HG03135 (cell line): Measurements from ENCODE around the gene C4orf50.
"Not testable (repeated sequence)": the region's sequence is repeated elsewhere in the genome, so short reads cannot be mapped to it uniquely, and the experiment has no call there.

Experiments
- ATAC-seq: cut with Tn5 transposase; IDR thresholded peaks from one replicate; pipeline ENCODE4 v1.9.1; 2021; ENCODE audit warnings: mild to moderate bottlenecking, moderate library complexity; ENCODE audit not compliant: unreplicated experiment

C4orf50 gene

GRCh38 chr4:5995901-5996623, 22.2 kb downstream of the C4orf50 start:
- ATAC-seq, result no peak

- no peak for ATAC-seq
Measured at GRCh38 chr4:5993876-5994811, 24.1 kb downstream of the C4orf50 start.

- ATAC-seq, result not testable (repeated sequence)
Measured at GRCh38 chr4:5993346-5993745, 24.9 kb downstream of the C4orf50 start.

GRCh38 chr4:5992828-5993321, 25.4 kb downstream of the C4orf50 start:
- ATAC-seq, result no peak

- no peak for ATAC-seq
Measured at GRCh38 chr4:5992171-5992827, 25.9 kb downstream of the C4orf50 start.

GRCh38 chr4:5991405-5991804, 26.8 kb downstream of the C4orf50 start:
- ATAC-seq, result no peak

GRCh38 chr4:5990446-5991160, 27.6 kb downstream of the C4orf50 start:
- no peak for ATAC-seq

- no peak for ATAC-seq
Measured at GRCh38 chr4:5989236-5990225, 28.7 kb downstream of the C4orf50 start.

GRCh38 chr4:5988086-5988845, 30.0 kb downstream of the C4orf50 start:
- no peak for ATAC-seq

- no peak for ATAC-seq
Measured at GRCh38 chr4:5984843-5985242, 33.4 kb downstream of the C4orf50 start.

- ATAC-seq, result no peak
Measured at GRCh38 chr4:5982156-5982973, 35.9 kb downstream of the C4orf50 start.

GRCh38 chr4:5980436-5981155, 37.6 kb downstream of the C4orf50 start:
- ATAC-seq, result no peak

- no peak for ATAC-seq
Measured at GRCh38 chr4:5979981-5980380, 38.2 kb downstream of the C4orf50 start.

GRCh38 chr4:5976921-5977320, 41.3 kb downstream of the C4orf50 start:
- ATAC-seq, result no peak

GRCh38 chr4:5976431-5976830, 41.8 kb downstream of the C4orf50 start:
- no peak for ATAC-seq

GRCh38 chr4:5974321-5974720, 43.9 kb downstream of the C4orf50 start:
- no peak for ATAC-seq
